NAMALWA (cell line): ENCODE results near the gene FXYD7.

Experiments
- DNase-seq: peaks from one replicate; pipeline ENCODE4 v3.0.0-alpha.2; 2015; ENCODE audit warnings: low spot score

Gene FXYD7

GRCh38 chr19:35110974-35111373 lies 32.1 kb upstream of the FXYD7 start:
- no peak for DNase-seq

GRCh38 chr19:35112995-35113688 lies 29.9 kb upstream of the FXYD7 start:
- no peak for DNase-seq

GRCh38 chr19:35114353-35115176 lies 28.5 kb upstream of the FXYD7 start:
- DNase-seq = peak; percentile 77

GRCh38 chr19:35115177-35115951 lies 27.7 kb upstream of the FXYD7 start, which contains the start of gene FXYD3:
TSS of gene FXYD3 (plus strand) at chr19:35115823. CDS start at chr19:35119377, 3,554 bp downstream.
- no peak for DNase-seq

GRCh38 chr19:35116072-35116801 lies 26.8 kb upstream of the FXYD7 start:
- DNase-seq = no peak

GRCh38 chr19:35117116-35117515 lies 25.9 kb upstream of the FXYD7 start:
- no peak for DNase-seq

GRCh38 chr19:35117799-35118198 lies 25.3 kb upstream of the FXYD7 start:
- no peak for DNase-seq

- no peak for DNase-seq
Observed at GRCh38 chr19:35118268-35119020, 24.6 kb upstream of the FXYD7 start.

GRCh38 chr19:35119091-35119490 lies 24.0 kb upstream of the FXYD7 start:
- no peak for DNase-seq

- no peak for DNase-seq
Observed at GRCh38 chr19:35119578-35120155, 23.4 kb upstream of the FXYD7 start.

- no peak for DNase-seq
Observed at GRCh38 chr19:35120492-35120891, 22.6 kb upstream of the FXYD7 start.

- DNase-seq = no peak
Observed at GRCh38 chr19:35120898-35121297, 22.2 kb upstream of the FXYD7 start.

- DNase-seq = no peak
Observed at GRCh38 chr19:35122687-35123551, 20.1 kb upstream of the FXYD7 start.

GRCh38 chr19:35123573-35123972 lies 19.5 kb upstream of the FXYD7 start:
- no peak for DNase-seq

GRCh38 chr19:35124098-35125060 lies 18.7 kb upstream of the FXYD7 start:
- DNase-seq = peak; percentile 83

GRCh38 chr19:35125270-35125717 lies 17.8 kb upstream of the FXYD7 start:
- no peak for DNase-seq

- no peak for DNase-seq
Observed at GRCh38 chr19:35125749-35126623, 17.1 kb upstream of the FXYD7 start.

GRCh38 chr19:35126624-35126959 lies 16.5 kb upstream of the FXYD7 start:
- no peak for DNase-seq
